Suprapubic skin (tissue), 3 donors: ENCODE measurements around the gene IFNA1.
A peak's percentile ranks its signal among the peaks of the same experiment; 100 is the strongest.

Source experiments
- EP300 ChIP-seq: sonication (generic); formaldehyde crosslinking; IDR thresholded peaks from one replicate; pipeline ENCODE4 v1.6.1; 2017; ENCODE audit warnings: antibody characterized with exemption
- TF ChIP-seq, protein P1 (sequence below), 2 donors: fragments of 200-600 bp in 1 of 2; fragments of 450-650 bp in 1 of 2; sonication (generic) in 1 of 2; IDR thresholded peaks; one replicate each; pipeline ENCODE4 v1.5.1; 2016 to 2019; ENCODE audit warnings: antibody characterized with exemption in 2 of 2, mild to moderate bottlenecking in 1 of 2, moderate library complexity in 1 of 2

DNA sequence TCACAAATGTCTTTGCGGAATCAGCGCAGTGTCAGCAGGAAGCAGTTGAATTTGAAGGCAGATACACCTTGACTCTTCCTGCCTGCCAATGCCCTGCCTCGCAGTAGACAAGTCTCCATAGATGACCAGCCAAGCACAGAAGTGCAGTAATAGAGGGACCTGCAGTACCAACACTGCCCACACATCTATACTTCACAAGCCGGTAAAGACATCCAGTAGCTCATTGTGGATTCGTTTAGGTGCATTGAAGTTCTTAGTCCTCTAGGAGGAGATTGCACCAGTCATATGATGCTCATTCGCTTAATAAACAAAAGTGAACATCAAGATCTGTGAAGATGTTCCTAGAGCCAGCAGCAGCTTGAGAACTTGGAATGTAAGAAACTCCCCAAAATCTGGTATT, 48.0 kb upstream of the IFNA1 start:
- TF ChIP-seq, protein P1, sequence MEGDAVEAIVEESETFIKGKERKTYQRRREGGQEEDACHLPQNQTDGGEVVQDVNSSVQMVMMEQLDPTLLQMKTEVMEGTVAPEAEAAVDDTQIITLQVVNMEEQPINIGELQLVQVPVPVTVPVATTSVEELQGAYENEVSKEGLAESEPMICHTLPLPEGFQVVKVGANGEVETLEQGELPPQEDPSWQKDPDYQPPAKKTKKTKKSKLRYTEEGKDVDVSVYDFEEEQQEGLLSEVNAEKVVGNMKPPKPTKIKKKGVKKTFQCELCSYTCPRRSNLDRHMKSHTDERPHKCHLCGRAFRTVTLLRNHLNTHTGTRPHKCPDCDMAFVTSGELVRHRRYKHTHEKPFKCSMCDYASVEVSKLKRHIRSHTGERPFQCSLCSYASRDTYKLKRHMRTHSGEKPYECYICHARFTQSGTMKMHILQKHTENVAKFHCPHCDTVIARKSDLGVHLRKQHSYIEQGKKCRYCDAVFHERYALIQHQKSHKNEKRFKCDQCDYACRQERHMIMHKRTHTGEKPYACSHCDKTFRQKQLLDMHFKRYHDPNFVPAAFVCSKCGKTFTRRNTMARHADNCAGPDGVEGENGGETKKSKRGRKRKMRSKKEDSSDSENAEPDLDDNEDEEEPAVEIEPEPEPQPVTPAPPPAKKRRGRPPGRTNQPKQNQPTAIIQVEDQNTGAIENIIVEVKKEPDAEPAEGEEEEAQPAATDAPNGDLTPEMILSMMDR (IDR thresholded peaks at IDR 0.05), result peak in 1 of 2 donors; percentile 23
- TF ChIP-seq EP300, result no peak
